ENCODE results near the gene HMCN2. TPM values are rescaled to one million over a fixed set of nuclear protein-coding genes. Genes with fewer than 3 reads are reported as not detected.

The HMCN2 gene
- polyA plus RNA-seq, 2 of the 4 experiments (the other 2 are of a cell fraction) = 0.01 TPM; not detected in 1

DNA sequence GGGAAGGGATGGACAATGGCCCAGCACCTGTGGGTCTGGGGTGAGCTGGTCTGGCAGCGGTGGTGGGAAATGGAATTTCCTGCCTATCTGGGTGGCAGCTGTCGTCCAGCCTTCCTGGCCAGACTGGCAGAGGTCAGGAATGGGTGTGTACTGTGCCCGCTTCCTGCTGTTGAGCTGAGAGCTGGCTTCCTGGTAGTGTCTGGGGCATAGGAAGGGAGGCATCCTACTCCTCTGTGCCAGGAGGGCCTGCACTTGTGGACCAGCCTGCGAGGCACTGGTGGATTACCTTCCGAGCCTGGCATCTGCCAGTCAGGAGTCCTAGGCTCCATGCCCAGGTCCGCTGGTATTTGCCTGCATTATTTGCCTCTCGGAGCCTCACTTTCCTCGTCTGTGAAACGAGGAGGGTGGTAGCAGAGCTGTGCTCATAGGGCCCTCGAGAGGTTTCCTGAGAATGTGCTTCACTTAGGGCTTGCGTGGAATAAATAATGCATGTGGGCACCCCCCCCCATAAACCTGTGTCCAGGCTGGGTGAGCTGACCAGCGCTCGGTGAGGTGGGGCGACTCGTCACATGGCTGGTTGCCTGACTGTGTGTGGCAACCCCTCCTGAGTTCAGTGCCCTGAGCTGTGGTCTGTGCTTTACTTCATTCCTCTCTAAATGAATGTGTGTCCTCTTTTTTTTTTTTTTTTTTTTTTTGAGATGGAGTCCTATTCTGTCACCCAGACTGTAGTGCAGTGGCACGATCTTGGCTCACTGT, 47.7 kb downstream of the HMCN2 start:
- WGBS (ENCODE audit: missing lambda C conversion rate) = 73% methylated on average over 15 of the region's 16 CpGs
- H3K27ac ChIP-seq = no peak overlapping the region
- no peak for TF ChIP-seq E2F6 (IDR thresholded peaks at IDR 0.05; ENCODE audit: borderline replicate concordance, low read depth)
- TF ChIP-seq ZFP36 (IDR thresholded peaks at IDR 0.05; ENCODE audit: borderline replicate concordance, partially characterized antibody) = no peak
- no peak for TF ChIP-seq ESRRA (IDR thresholded peaks at IDR 0.05; ENCODE audit: borderline replicate concordance, low read length)
- TF ChIP-seq EHF (CRISPR knock-in tag; IDR thresholded peaks at IDR 0.05) = no peak
- TF ChIP-seq HES2 (IDR thresholded peaks at IDR 0.05) = no peak
- no peak for TF ChIP-seq ZNF302 (CRISPR knock-in tag; IDR thresholded peaks at IDR 0.05)
- no peak for TF ChIP-seq HDAC2 (IDR thresholded peaks at IDR 0.05)
- TF ChIP-seq CBX8 (IDR thresholded peaks at IDR 0.05) = no peak
- no peak for TF ChIP-seq RNF2 (IDR thresholded peaks at IDR 0.05; ENCODE audit: borderline replicate concordance, low read depth)
- TF ChIP-seq KDM5A (IDR thresholded peaks at IDR 0.05) = no peak
- TF ChIP-seq CTCF (IDR thresholded peaks at IDR 0.05) = no peak
- no peak for TF ChIP-seq FOSL2 (IDR thresholded peaks at IDR 0.05)
- TF ChIP-seq FOSL2 (CRISPR knock-in tag; IDR thresholded peaks at IDR 0.05) = no peak
- TF ChIP-seq JUN (IDR thresholded peaks at IDR 0.05) = no peak
- no peak for FAIRE-seq
- DNase-seq (ENCODE audit: low read depth in 1 of 2, low spot score in 1 of 2) = no peak
- H3K4me3 ChIP-seq = no peak overlapping the region
- no peak for ATAC-seq
- H3K9me3 ChIP-seq = no peaks in the 10 kb centered on the region
- H3K4me2 ChIP-seq = no peak overlapping the region
- POLR2A ChIA-PET = no interaction called here
- H3K4me1 ChIP-seq = peaks cover 7% of the 10 kb centered on the region; the same call in 2 of the 3 replicates
- CTCF ChIA-PET = interaction anchor here (0.6 to 2.1 kb wide), 4 partner anchors 12 to 200 kb away, joined by 3 to 5 read pairs (median 4); no protein-coding TSS in a partner anchor

DNA sequence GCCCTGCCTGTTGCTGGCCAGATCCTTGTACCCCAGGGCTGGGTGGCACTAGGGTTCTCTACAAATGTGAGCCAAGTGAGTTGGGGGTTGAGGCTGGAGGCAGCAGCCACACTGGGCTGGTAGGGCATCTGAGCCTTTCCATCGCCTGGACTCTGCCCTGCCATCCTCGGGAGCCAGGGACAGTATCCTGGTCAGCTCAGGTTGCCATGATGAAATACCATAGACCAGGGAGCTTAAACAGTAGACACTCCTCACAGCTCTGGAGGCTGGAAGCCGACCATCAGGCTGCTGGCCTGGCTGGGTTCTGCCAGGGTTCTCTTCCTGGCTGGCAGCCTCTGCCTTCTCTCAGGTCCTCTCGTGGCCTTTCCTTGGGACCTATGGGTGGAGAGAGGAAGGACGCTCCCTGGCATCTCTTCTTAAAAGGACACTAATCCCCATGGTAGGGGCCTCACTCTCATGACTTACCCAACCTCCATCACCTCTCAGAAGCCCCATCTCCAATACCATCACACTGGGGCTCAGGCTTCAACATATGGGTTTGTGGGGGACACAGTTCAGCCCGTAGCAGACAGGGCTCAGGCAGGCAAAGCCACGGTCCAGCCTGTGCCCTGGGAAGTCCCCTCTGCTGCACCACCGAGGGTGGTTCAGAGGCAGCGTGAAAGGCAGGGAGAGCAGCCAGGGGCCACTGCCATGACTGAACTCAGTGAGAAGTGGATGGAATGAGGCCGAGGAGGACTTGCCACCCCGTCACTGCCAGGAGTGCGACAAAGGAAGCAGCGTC, 50.1 kb downstream of the HMCN2 start:
- H3K9me3 ChIP-seq = no peaks in the 10 kb centered on the region
- DNase-seq (ENCODE audit: low read depth in 1 of 2, low spot score in 1 of 2) = no peak
- H3K4me2 ChIP-seq = no peak overlapping the region
- H3K4me3 ChIP-seq = no peak overlapping the region
- WGBS (ENCODE audit: missing lambda C conversion rate) = 67% methylated on average over 13 of the region's 13 CpGs
- peaks cover 7% of the 10 kb centered on the region; the same call in 2 of the 3 replicates for H3K4me1 ChIP-seq
- no peak overlapping the region for H3K27ac ChIP-seq
- POLR2A ChIA-PET = interaction anchor here (0.6 kb wide), 1 partner anchor 10 kb away, joined by 3 read pairs; no protein-coding TSS in a partner anchor
- FAIRE-seq = no peak
- no peak for ATAC-seq
- TF ChIP-seq SMC3 (IDR thresholded peaks at IDR 0.05) (no peak), RCOR1 (IDR thresholded peaks at IDR 0.05; ENCODE audit: low read depth, low read length) (no peak), TFCP2L1 (CRISPR knock-in tag; IDR thresholded peaks at IDR 0.05) (no peak), FOSB (CRISPR knock-in tag; IDR thresholded peaks at IDR 0.05) (no peak)
- CTCF ChIA-PET = interaction anchor here (1.5 to 1.8 kb wide), 3 partner anchors 12 to 47 kb away, joined by 4 to 6 read pairs (median 4); no protein-coding TSS in a partner anchor

- FAIRE-seq (no peak), DNase-seq (ENCODE audit: low read depth in 1 of 2, low spot score in 1 of 2) (no peak), ATAC-seq (no peak)
- POLR2A ChIA-PET = interaction anchor here (0.6 kb wide), 1 partner anchor 11 kb away, joined by 3 read pairs; no protein-coding TSS in a partner anchor
- Histone ChIP-seq H3K4me1 (peaks cover 7% of the 10 kb centered on the region; the same call in 2 of the 3 replicates), H3K4me3 (no peak overlapping the region), H3K27ac (no peak overlapping the region), H3K9me3 (no peaks in the 10 kb centered on the region), H3K4me2 (no peak overlapping the region)
- CTCF ChIA-PET = interaction anchor here (1.0 to 1.8 kb wide), 5 partner anchors 8 to 48 kb away, joined by 3 to 6 read pairs (median 4); no protein-coding TSS in a partner anchor
- TF ChIP-seq HOXB13 (CRISPR knock-in tag; IDR thresholded peaks at IDR 0.05; ENCODE audit: low read depth) (no peak), MAZ (IDR thresholded peaks at IDR 0.05; ENCODE audit: borderline replicate concordance, low read depth, low read length) (no peak), PBX3 (IDR thresholded peaks at IDR 0.05) (no peak), ZC3H11A (IDR thresholded peaks at IDR 0.05) (no peak)
- 66% methylated on average over 7 of the region's 8 CpGs for WGBS (ENCODE audit: missing lambda C conversion rate)
Measured at GRCh38 chr9:130316430-130316829, 50.9 kb downstream of the HMCN2 start.
